B cell (primary cell): ENCODE measurements around the gene TSC22D2. TPM values are rescaled to one million over a fixed set of nuclear protein-coding genes. Genes with fewer than 3 reads are reported as not detected.
A peak's percentile ranks its signal among the peaks of the same experiment; 100 is the strongest.

Experiments
- ATAC-seq: fragments of 200-7000 bp; cut with Tn5 transposase; one replicate; pipeline ENCODE4 v1.10.0; 2021; ENCODE audit warnings: low read depth, mild to moderate bottlenecking, moderate number of reproducible peaks, moderate library complexity
- CTCF ChIA-PET: fragments of 350-600 bp; sonication (Branson Sonifier 250); formaldehyde crosslinking; loops from one replicate; lab custom pipeline; 2021; ENCODE audit warnings: antibody characterized with exemption, inconsistent platforms; lab: Charles Lee
- POLR2A ChIA-PET: fragments of 350-600 bp; sonication (Branson Sonifier 250); formaldehyde crosslinking; loops from one replicate; lab custom pipeline; 2021; ENCODE audit warnings: antibody characterized with exemption; lab: Charles Lee
- DNase-seq: peaks from one replicate; pipeline ENCODE4 v3.0.0; 2013
- H2AFZ ChIP-seq: 2 replicates; pipeline ENCODE4 v1.6.1; 2012; ENCODE audit warnings: mild to moderate bottlenecking, low read depth, low read length; ENCODE audit not compliant: insufficient read depth, poor library complexity, severe bottlenecking
- H3K27ac ChIP-seq, 2 donors: 1 replicate in 1 of 2; 2 replicates in 1 of 2; pipeline ENCODE4 v1.5.1; 2012 to 2013; ENCODE audit warnings: low read length in 2 of 2, mild to moderate bottlenecking in 2 of 2, moderate library complexity in 1 of 2
- H3K27me3 ChIP-seq, 4 experiments: fragments of 200-600 bp in 1 of 4; sonication (generic) in 1 of 4; replicated peaks in 1 of 4; 1 replicate in 2 of 4; 2 replicates in 2 of 4; pipeline versions ENCODE4 v1.6.1 to v1.7.0; 2013 to 2016; ENCODE audit warnings: low read length in 3 of 4, mild to moderate bottlenecking in 2 of 4, mixed read lengths in 1 of 4, moderate library complexity in 1 of 4; ENCODE audit not compliant: insufficient read depth in 4 of 4, control insufficient read depth in 3 of 4; ENCODE audit errors: control extremely low read depth in 1 of 4
- H3K36me3 ChIP-seq, 2 experiments: replicated peaks in 1 of 2; 1 replicate in 1 of 2; 2 replicates in 1 of 2; pipeline versions ENCODE4 v1.6.1 to v1.7.1; 2013; ENCODE audit warnings: low read length in 1 of 2; ENCODE audit not compliant: insufficient read depth in 2 of 2, control insufficient read depth in 1 of 2; ENCODE audit errors: control extremely low read depth in 1 of 2, extremely low read depth in 1 of 2
- H3K4me1 ChIP-seq, 2 donors: fragments of 200-600 bp in 1 of 2; sonication (generic) in 1 of 2; 1 replicate in 1 of 2; 2 replicates in 1 of 2; pipeline versions ENCODE4 v1.5.1 to v1.6.1; 2013 to 2017; ENCODE audit warnings: low read length in 2 of 2; ENCODE audit not compliant: control insufficient read depth in 2 of 2, insufficient read depth in 2 of 2
- H3K4me2 ChIP-seq: replicated peaks from 2 replicates; pipeline ENCODE3; 2012; ENCODE audit warnings: mild to moderate bottlenecking, low read depth, low read length; ENCODE audit not compliant: poor library complexity, severe bottlenecking
- H3K4me3 ChIP-seq, 5 experiments: fragments of 200-600 bp in 1 of 5; sonication (generic) in 1 of 5; 1 replicate in 3 of 5; 2 replicates in 2 of 5; pipeline versions ENCODE4 v1.5.1 to v1.7.0; 2011 to 2016; ENCODE audit warnings: low read length in 4 of 5, mild to moderate bottlenecking in 4 of 5, low read depth in 2 of 5, control low read depth in 1 of 5, moderate library complexity in 1 of 5; ENCODE audit not compliant: insufficient read depth in 1 of 5; ENCODE audit errors: control extremely low read depth in 1 of 5, extremely low read depth in 1 of 5
- H3K79me2 ChIP-seq: fragments of 200-600 bp; sonication (generic); one replicate; pipeline ENCODE4 v1.6.0; 2016; ENCODE audit warnings: low read length; ENCODE audit not compliant: control insufficient read depth, insufficient read depth
- H3K9ac ChIP-seq: fragments of 200-600 bp; sonication (generic); 2 replicates; pipeline ENCODE4 v1.6.1; 2017; ENCODE audit warnings: mild to moderate bottlenecking, low read length, moderate library complexity
- H3K9me3 ChIP-seq, 3 donors: one replicate each; pipeline versions ENCODE4 v1.6.1 to v1.7.1; 2013; ENCODE audit warnings: low read length in 2 of 3; ENCODE audit not compliant: control insufficient read depth in 2 of 3, insufficient read depth in 1 of 3; ENCODE audit errors: control extremely low read depth in 1 of 3
- H4K20me1 ChIP-seq: 2 replicates; pipeline ENCODE4 v1.6.0; 2012; ENCODE audit warnings: mild to moderate bottlenecking, low read length; ENCODE audit not compliant: insufficient read depth, control insufficient read depth, poor library complexity, severe bottlenecking
- H3K27ac Mint-ChIP-seq: one replicate; pipeline ENCODE4 v1.8.0; 2021; ENCODE audit warnings: mixed read lengths
- H3K27me3 Mint-ChIP-seq: one replicate; pipeline ENCODE4 v1.8.0; 2021; ENCODE audit warnings: mixed read lengths
- H3K4me1 Mint-ChIP-seq: one replicate; pipeline ENCODE4 v1.8.0; 2021; ENCODE audit warnings: mixed read lengths
- H3K4me3 Mint-ChIP-seq: one replicate; pipeline ENCODE4 v1.8.0; 2021; ENCODE audit warnings: mixed read lengths
- H3K9me3 Mint-ChIP-seq: one replicate; pipeline ENCODE4 v1.8.0; 2022; ENCODE audit warnings: mixed read lengths; ENCODE audit not compliant: insufficient read depth
- CTCF ChIP-seq: fragments of 200-600 bp; IDR thresholded peaks from one replicate; pipeline ENCODE4 v1.8.0; 2022; ENCODE audit warnings: antibody characterized with exemption, mild to moderate bottlenecking
- EZH2 ChIP-seq: IDR thresholded peaks from 2 replicates; pipeline ENCODE4 v1.6.1; 2012; ENCODE audit warnings: borderline replicate concordance, low read depth, mild to moderate bottlenecking, moderate library complexity, low read length; ENCODE audit not compliant: insufficient read depth, poor library complexity, severe bottlenecking
- WGBS: methylation state at CpG from one replicate; pipeline ENCODE4 v1.1.5; 2013; ENCODE audit warnings: missing lambda C conversion rate; ENCODE audit not compliant: insufficient coverage; 5-methylcytosine and 5-hydroxymethylcytosine counted together
- intact Hi-C: fragments of 100-400 bp; cut with micrococcal nuclease; formaldehyde crosslinking; loops from one replicate; pipeline ENCODE4 v1.10.0; 2022
- polyA plus RNA-seq: library from polyadenylated mRNA; depleted of rRNA; stranded (reverse); fragments of >200 nt; gene quantifications from 2 replicates; pipeline ENCODE4 v1.2.3, GENCODE V29; 2012
- total RNA-seq, 2 donors: library from RNA; stranded (reverse); fragments of 120-200 nt in 1 of 2; gene quantifications; 1 replicate in 1 of 2; 2 replicates in 1 of 2; pipeline versions ENCODE4 v1.2.3 to v1.2.4, GENCODE V29; 2013 to 2022

The TSC22D2 gene
- total and polyA plus RNA-seq, 2 donors (not counting 1 experiment from before 2014, with no cell fraction given), result 17.2 to 45.9 TPM

GRCh38 chr3:150371741-150372254 is 36.3 kb upstream of the TSC22D2 start:
- H3K27me3 Mint-ChIP-seq, result no peaks in the 10 kb centered on the region
- POLR2A ChIA-PET, result no interaction called here
- H3K27ac Mint-ChIP-seq, result no peak overlapping the region
- intact Hi-C loops, result loop anchor here (2.0 to 5.0 kb wide), 2 partner anchors 21 to 36 kb away; partner anchors contain the start of gene TSC22D2
- ATAC-seq (no peak), DNase-seq (no peak)
- H2AFZ ChIP-seq, result no peak overlapping the region
- no peak overlapping the region for H3K4me3 ChIP-seq
- H3K9me3 Mint-ChIP-seq, result no peaks in the 10 kb centered on the region
- TF ChIP-seq CTCF, result no peak
- no peak for TF ChIP-seq EZH2
- no peaks in the 10 kb centered on the region for H3K36me3 ChIP-seq
- no peaks in the 10 kb centered on the region for H4K20me1 ChIP-seq
- CTCF ChIA-PET, result interaction anchor here (0.6 to 1.1 kb wide), 2 partner anchors 38 to 45 kb away, joined by 3 to 4 read pairs; no protein-coding TSS in a partner anchor
- no peak overlapping the region for H3K4me2 ChIP-seq
- H3K79me2 ChIP-seq, result no peaks in the 10 kb centered on the region
- WGBS, result 80% methylated on average over 5 of the region's 6 CpGs
- H3K9me3 ChIP-seq, result peaks cover 0 to 1% (median 0%) of the 10 kb centered on the region in 3 donors
- H3K27me3 ChIP-seq, result no peaks in the 10 kb centered on the region
- peaks cover 16% of the 10 kb centered on the region for H3K4me1 Mint-ChIP-seq
- H3K27ac ChIP-seq, result no peak overlapping the region
- H3K4me3 Mint-ChIP-seq, result no peak overlapping the region
- no peak overlapping the region for H3K9ac ChIP-seq
- peaks cover 3 to 4% of the 10 kb centered on the region in 2 donors for H3K4me1 ChIP-seq

GRCh38 chr3:150372320-150372719 is 35.8 kb upstream of the TSC22D2 start:
- no peaks in the 10 kb centered on the region for H3K9me3 Mint-ChIP-seq
- Histone ChIP-seq H3K9ac (no peak overlapping the region), H3K79me2 (no peaks in the 10 kb centered on the region), H3K4me3 (no peak overlapping the region), H3K4me2 (no peak overlapping the region), H3K4me1 (peaks cover 3 to 4% of the 10 kb centered on the region in 2 donors), H3K27ac (no peak overlapping the region), H2AFZ (peak overlapping the region; percentile 17), H3K9me3 (peaks cover 0 to 1% (median 0%) of the 10 kb centered on the region in 3 donors), H3K27me3 (no peaks in the 10 kb centered on the region), H3K36me3 (no peaks in the 10 kb centered on the region), H4K20me1 (no peaks in the 10 kb centered on the region)
- H3K4me1 Mint-ChIP-seq, result peaks cover 16% of the 10 kb centered on the region
- DNase-seq (no peak), ATAC-seq (no peak)
- intact Hi-C loops, result loop anchor here (2.0 to 5.0 kb wide), 2 partner anchors 20 to 35 kb away; partner anchors contain the start of gene TSC22D2
- H3K27ac Mint-ChIP-seq, result no peak overlapping the region
- H3K4me3 Mint-ChIP-seq, result no peak overlapping the region
- WGBS, result no CpG with 5 or more reads among the region's 2 CpGs
- ChIA-PET POLR2A (no interaction called here), CTCF (no interaction called here)
- H3K27me3 Mint-ChIP-seq, result no peaks in the 10 kb centered on the region
- no peak for TF ChIP-seq CTCF
- TF ChIP-seq EZH2, result no peak
